Putamen (tissue), 1 donor: ENCODE results near the gene ETFBKMT.
"Not testable (repeated sequence)": the region's sequence is repeated elsewhere in the genome, so short reads cannot be mapped to it uniquely, and the experiment has no call there.

Experiments used
- DNase-seq: peaks from one replicate; pipeline ENCODE4 v3.0.0-alpha.2; 2016; ENCODE audit warnings: low spot score

ETFBKMT gene

GRCh38 chr12:31655792-31656191, 3.7 kb upstream of the ETFBKMT start:
- no peak for DNase-seq

DNA sequence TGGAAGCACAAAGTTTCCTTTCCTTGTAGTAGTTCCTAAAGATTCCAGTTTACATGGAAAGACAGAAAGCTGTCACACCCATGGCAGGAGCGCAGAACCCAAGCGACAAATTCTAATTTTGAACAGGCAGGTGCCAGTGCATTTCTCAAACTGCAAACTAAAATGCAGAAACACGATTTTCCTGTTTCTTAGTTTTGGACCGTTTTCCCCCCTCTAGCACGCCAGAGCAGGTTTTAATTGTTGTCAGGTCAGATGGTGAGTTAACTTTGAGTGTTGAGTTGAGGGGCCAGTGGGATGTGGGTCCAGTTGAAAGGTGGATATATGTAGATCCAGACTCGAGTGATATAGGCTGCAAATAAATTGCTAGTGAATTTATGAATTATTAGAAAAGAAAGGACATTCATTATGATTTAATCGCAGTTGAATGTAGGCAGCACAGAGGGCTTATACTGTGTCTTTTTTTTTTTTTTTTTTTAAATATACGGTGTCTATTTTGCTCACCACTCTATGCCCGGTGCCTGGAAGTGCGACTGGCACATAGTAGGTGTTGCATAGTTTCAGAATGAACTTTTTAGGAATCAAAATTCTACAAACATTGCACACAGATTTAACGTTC, 909 bp upstream of the ETFBKMT start:
- no peak for DNase-seq

DNA sequence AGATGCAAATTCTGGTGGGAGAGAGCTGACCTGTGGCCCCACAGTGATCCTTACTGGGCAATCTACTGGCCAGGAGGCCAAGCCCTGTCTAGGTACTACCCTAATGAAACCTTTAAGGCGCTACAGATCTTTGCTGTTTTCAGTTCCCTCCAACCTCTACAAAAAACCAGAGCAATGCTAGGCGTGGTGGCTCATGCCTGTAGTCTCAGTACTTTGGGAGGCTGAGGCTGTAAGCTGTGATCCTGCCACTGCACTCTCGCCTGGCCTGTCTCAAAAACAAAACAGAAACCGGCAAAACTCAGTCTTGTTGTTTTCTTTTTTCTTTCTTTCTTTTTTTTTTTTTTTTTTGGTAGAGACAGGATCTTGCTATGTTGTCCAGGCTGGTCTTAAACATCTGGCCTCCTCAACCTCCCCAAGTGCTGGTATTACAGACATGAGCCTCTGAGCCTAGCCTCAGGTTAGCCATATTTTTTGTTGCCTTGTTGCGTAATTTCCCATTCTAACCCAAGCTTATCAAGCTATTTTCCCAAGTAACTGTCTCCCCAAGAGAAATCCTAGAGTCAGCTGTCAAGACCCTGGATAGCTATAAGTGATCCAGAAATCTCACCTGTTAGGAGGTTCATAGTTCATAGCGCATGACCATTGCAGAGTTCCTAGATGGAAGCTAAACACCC, 2.8 kb downstream of the ETFBKMT start:
- DNase-seq, result no peak

DNA sequence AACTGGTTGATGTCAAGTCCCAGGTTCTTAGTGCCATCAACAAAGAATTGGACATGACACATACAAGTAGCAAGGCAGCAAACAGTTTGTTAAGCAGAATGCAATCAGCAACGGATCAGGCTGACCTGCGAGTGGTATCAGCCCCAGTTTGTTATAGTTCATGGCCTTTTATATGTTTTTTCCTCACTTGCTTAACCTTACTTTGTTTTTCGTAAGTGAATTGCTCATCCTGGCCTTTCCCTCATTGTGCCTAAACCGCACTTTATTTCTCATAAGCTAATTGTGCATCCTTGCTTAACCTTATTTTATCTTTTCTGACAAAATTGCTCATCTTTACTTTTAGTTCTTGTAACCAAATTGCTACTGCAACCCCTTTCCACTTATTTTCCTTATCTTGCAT, 4.1 kb downstream of the ETFBKMT start:
- DNase-seq, result no peak

GRCh38 chr12:31664038-31664437, 4.5 kb downstream of the ETFBKMT start:
- no peak for DNase-seq

DNA sequence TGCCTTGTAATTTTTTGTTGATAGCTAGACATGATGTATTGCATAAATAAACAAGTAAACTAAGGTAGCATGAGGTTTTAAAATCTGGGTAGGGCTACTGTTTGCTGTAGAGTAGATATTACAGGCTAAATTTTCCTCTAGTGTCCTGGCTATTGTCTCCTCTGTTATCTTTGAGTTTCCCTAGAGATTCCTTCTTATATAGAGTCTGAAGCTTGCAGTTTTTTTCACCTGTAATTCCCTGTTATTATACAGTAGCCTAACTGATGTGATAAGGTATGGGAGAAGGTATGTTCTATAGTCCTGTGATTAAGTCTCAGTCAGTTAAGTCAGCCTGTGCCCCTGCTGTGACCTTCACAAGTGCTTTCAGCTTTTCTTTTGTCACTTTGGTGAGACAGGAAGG, 9.5 kb downstream of the ETFBKMT start:
- DNase-seq, result no peak

GRCh38 chr12:31669582-31669981, 10.1 kb downstream of the ETFBKMT start:
- not testable (repeated sequence) for DNase-seq

GRCh38 chr12:31672521-31672920, 13.0 kb downstream of the ETFBKMT start:
- DNase-seq, result no peak

DNA sequence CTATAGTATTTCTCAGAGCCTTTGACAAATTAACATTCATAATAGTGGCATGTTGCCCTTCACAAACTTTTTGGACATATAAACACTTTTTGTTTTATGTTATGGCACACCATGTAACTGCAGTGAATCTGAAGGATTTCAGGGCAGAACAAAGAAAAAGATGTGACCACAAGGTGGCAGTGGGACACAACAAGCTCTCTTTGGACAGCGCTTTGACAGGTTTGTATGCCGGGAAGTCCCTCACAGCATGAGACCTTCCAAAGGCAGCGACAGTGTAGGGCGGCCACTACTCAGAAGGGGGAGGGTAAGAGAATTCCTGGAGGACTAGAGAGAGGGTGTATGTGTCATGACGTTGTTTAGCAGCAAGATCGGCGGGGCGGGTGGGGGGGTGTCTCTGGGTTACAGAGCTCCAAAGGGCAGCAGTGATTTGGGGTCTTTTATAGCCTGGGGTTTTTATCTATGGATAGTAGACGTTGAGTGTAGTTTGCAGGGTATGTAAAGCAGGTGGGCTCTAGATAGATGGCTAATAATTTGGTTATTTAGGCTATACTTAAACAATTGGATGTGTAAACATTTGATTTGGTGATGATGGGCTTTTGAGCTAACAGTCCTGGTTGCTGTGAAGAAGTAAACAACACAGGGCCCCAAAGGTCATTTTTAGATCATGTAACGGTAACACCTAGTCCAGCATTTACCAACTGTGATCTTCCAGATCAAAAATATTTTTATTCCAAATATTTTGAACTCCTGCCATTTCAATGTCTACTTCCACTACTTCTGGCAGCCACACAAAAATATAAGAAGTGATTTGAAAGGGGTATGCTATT, 22.9 kb downstream of the ETFBKMT start:
- no peak for DNase-seq

- DNase-seq, result no peak
Observed at GRCh38 chr12:31685801-31686200, 26.3 kb downstream of the ETFBKMT start.

DNA sequence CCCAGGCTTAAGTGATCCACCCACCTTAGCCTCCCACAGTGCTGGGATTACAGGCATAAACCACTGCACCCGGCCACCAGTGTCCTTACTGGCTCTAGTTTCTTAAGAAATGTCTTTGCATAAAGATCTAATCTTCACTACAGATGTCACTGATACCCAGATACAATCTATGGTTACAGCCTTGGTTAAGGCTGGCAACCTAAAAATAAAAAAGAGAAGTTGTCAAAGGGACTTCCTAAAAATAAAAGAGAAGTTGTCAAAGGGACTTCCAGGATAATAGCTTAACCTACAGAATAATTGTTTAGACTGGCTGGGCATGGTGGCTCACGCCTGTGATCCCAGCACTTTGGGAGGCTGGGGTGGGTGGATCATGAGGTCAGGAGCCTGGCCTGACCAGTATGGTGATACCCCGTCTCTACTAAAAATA, 27.6 kb downstream of the ETFBKMT start:
- no peak for DNase-seq

DNA sequence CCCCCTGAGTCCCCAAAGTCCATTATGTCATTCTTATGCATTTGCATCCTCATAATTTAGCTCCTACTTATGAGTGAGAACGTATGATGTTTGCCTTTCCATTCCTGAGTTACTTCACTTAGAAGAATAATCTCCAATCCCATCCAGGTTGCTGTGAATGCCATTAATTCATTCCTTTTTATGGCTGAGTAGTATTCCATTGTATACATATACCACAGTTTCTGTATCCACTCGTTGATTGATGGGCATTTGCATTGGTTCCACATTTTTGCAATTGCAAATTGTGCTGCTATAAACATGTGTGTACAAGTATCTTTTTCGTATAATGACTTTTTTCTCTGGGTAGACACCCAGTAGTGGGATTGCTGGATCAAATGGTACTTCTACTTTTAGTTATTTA, 30.4 kb downstream of the ETFBKMT start:
- DNase-seq, result not testable (repeated sequence)

GRCh38 chr12:31702047-31702446, 42.6 kb downstream of the ETFBKMT start:
- no peak for DNase-seq

- DNase-seq, result no peak
Observed at GRCh38 chr12:31705621-31706020, 46.1 kb downstream of the ETFBKMT start.

- DNase-seq, result not testable (repeated sequence)
Observed at GRCh38 chr12:31708118-31708517, 48.6 kb downstream of the ETFBKMT start.

DNA sequence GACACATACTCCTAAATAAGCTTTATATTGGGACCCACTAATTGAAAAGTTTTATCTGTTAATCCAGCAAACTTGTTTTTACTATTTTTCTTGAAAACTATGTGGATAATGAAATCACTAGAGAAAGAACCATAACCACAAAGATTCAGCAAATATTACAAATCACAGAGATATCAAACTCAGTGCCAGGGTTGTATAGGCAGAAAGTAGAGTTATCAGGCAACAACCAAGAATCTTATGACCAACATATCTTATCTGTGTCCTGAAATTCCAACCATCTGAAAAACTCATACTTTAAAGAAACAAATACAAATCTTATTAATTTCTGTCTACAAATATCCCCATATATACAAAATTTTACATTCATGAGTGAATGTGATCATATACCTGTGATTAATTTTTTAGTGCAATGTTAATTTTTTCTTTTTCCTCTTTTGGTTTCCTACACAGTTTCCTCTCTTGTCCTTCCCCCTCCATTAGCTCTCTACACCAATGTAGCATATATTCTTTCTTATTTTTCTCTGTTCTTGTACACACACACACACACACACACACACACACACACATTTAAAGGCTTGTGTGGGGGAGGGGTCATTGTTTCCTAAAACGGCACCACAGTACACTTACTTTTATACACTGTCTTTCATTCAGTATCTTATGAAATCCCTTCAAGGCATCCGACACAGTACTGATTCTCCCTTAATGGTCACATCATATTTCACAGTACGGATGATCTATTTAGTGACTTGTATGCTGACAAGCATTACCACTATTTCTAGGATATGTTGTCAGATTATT, 50.7 kb downstream of the ETFBKMT start:
- DNase-seq, result no peak

DNA sequence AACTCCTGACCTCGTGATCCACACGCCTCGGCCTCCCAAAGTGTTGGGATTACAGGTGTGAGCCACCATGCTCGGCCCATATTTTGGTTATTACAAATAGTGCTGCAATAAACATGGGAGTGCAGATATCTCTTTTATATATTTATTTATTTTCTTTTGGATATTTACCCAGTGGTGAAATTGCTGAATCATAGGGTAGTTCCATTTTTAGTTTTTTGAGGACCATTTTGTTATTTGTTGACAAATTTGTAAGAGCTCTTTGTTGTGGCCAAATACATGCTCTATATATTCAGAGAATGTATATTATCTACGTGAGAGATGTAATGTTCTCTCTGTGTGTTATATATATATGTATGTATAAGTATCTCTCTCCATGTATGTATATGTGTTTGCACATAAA, 53.4 kb downstream of the ETFBKMT start:
- no peak for DNase-seq

DNA sequence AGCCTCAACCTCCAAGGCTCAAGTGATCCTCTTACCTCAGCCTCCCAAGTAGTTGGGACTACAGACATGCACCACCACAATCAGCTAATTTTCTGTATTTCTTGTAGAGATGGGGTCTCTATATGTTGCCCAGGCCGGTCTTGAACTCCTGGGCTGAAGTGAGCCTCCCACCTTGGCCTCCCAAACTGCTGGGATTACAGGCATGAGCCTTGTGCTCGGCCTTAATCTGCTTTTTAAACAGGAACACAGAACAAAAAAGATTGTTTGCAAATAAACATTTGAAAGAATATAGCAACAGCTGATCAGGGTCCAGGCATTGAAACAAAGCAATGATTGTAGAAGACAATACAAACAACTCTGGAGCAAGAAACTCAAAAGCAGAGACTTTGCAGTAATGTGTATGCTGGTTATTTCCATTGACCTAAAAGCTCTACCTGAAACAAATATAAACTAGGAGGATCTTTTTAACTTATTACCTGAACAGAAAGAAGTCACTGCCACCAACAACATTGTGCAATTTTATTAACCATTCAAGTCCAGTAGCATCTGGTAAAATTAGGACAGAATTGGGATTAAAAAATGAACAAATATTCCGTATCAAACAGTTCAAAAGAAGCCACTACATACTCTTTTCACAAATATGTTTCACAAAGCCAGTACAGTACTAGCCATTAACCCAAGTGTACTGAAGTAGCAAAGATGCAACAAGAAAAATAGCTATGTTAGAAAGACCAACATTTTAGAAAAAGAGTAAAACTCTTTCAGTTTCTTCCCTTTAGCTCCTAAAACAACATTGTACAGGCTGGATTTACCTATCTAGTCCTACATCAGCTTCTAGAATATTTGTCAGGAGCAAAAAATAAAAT, 55.2 kb downstream of the ETFBKMT start:
- no peak for DNase-seq

GRCh38 chr12:31715283-31715825, 55.9 kb downstream of the ETFBKMT start:
- DNase-seq, result no peak

GRCh38 chr12:31716998-31717397, 57.5 kb downstream of the ETFBKMT start:
- not testable (repeated sequence) for DNase-seq
